OCI-LY1 (cell line): ENCODE data around the gene PARD3B.

Experiments used
- H2AFZ ChIP-seq: fragments of 200-600 bp; sonication (generic), shearing (Covaris generic); 2 replicates; pipeline ENCODE4 v1.6.0; 2014; ENCODE audit warnings: antibody characterized with exemption, mild to moderate bottlenecking, low read length
- H3F3A ChIP-seq: fragments of 200-600 bp; sonication (generic), shearing (Covaris generic); 2 replicates; pipeline ENCODE4 v1.6.0; 2014; ENCODE audit warnings: mild to moderate bottlenecking, antibody characterized with exemption, low read length, moderate library complexity; ENCODE audit not compliant: insufficient read depth
- H3K27ac ChIP-seq: fragments of 200-600 bp; sonication (generic); 2 replicates; pipeline ENCODE4 v1.5.1; 2014; ENCODE audit warnings: low read length, mixed run types, mild to moderate bottlenecking, low read depth; ENCODE audit not compliant: poor library complexity, severe bottlenecking
- H3K27me3 ChIP-seq: fragments of 200-600 bp; sonication (generic); 2 replicates; pipeline ENCODE4 v1.6.0; 2014; ENCODE audit warnings: antibody characterized with exemption, mild to moderate bottlenecking, low read length, moderate library complexity; ENCODE audit not compliant: insufficient read depth
- H3K36me3 ChIP-seq: fragments of 200-600 bp; sonication (generic); 2 replicates; pipeline ENCODE4 v1.6.1; 2014; ENCODE audit warnings: mild to moderate bottlenecking, antibody characterized with exemption, low read length, moderate library complexity, mixed read lengths; ENCODE audit not compliant: insufficient read depth
- H3K4me1 ChIP-seq: fragments of 200-600 bp; sonication (generic); 2 replicates; pipeline ENCODE4 v1.5.1; 2014; ENCODE audit warnings: mild to moderate bottlenecking, low read length, moderate library complexity; ENCODE audit not compliant: insufficient read depth, severe bottlenecking
- H3K4me2 ChIP-seq: fragments of 200-600 bp; sonication (generic), shearing (Covaris generic); 2 replicates; pipeline ENCODE4 v1.6.1; 2014; ENCODE audit warnings: low read length
- H3K4me3 ChIP-seq: fragments of 200-600 bp; sonication (generic); 2 replicates; pipeline ENCODE4 v1.5.1; 2014; ENCODE audit warnings: low read length, low read depth, mild to moderate bottlenecking, mixed read lengths; ENCODE audit not compliant: poor library complexity, severe bottlenecking
- H3K79me2 ChIP-seq: fragments of 200-600 bp; shearing (Covaris generic); 2 replicates; pipeline ENCODE4 v1.6.1; 2016; ENCODE audit warnings: mixed run types, low read length, mixed read lengths; ENCODE audit not compliant: insufficient read depth
- H3K9ac ChIP-seq: fragments of 200-600 bp; sonication (generic), shearing (Covaris generic); 2 replicates; pipeline ENCODE4 v1.6.1; 2014; ENCODE audit warnings: mild to moderate bottlenecking, low read length, mixed read lengths
- H3K9me2 ChIP-seq: fragments of 200-600 bp; sonication (generic), shearing (Covaris generic); 2 replicates; pipeline ENCODE4 v1.6.1; 2014; ENCODE audit warnings: low read depth, mild to moderate bottlenecking, low read length, mixed read lengths
- H3K9me3 ChIP-seq: fragments of 200-600 bp; shearing (Covaris generic); 2 replicates; pipeline ENCODE4 v1.6.1; 2014; ENCODE audit warnings: low read length, mixed read lengths
- H4K20me1 ChIP-seq: fragments of 200-600 bp; sonication (generic), shearing (Covaris generic); 2 replicates; pipeline ENCODE4 v1.6.0; 2016; ENCODE audit warnings: mild to moderate bottlenecking, low read length; ENCODE audit not compliant: insufficient read depth
- EZH2 ChIP-seq: fragments of 200-600 bp; sonication (generic), shearing (Covaris generic); IDR thresholded peaks from 2 replicates; pipeline ENCODE4 v1.8.0; 2017; ENCODE audit warnings: borderline replicate concordance, mixed run types, mild to moderate bottlenecking, antibody characterized with exemption, low read length, moderate library complexity, mixed read lengths
- TF ChIP-seq, protein P1 (sequence below): fragments of 200-600 bp; sonication (generic), shearing (Covaris generic); IDR thresholded peaks from 2 replicates; pipeline ENCODE4 v1.5.1; 2017; ENCODE audit warnings: mild to moderate bottlenecking, antibody characterized with exemption, low read length, moderate library complexity, mixed read lengths

Gene PARD3B

DNA sequence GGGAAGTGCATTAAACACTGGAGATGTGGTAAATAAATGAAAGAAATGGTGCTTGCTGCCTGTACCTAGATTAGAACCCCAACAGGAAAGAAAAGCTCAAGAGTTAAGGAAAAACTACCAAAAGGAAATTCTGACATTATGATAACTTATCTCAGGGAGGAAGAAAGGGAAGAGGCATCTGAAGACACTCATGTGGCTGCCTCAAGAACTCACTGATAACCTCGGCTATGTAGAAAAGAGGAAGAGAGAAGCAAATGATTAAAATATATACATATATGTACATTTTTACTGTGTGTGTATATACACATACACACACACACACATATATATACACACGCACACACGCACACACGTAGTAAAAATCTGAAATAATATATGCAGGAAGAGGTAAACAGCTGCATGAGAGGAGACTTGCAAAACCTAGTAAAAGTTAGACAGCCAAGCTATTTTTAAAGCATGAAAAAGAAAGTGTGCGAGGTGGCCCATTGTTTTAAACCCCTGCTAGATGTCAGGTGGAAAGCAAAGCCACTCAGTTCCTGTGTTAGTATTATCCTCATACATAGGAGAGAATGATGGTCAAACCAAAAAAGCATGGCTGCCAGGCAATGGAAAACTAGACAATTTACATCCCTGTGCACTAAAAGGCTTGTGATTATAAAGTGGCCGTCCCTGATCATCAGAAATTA lies 654.0 kb downstream of the PARD3B start:
- Histone ChIP-seq H3K9me2 (no peaks in the 10 kb centered on the region), H3K36me3 (no peaks in the 10 kb centered on the region), H3K9me3 (no peaks in the 10 kb centered on the region), H3K4me2 (no peak overlapping the region), H3K79me2 (no peaks in the 10 kb centered on the region), H3K27ac (no peak overlapping the region), H3F3A (no peaks in the 10 kb centered on the region), H3K27me3 (no peaks in the 10 kb centered on the region), H3K4me3 (no peak overlapping the region), H3K9ac (no peak overlapping the region), H4K20me1 (no peaks in the 10 kb centered on the region), H3K4me1 (no peaks in the 10 kb centered on the region), H2AFZ (no peak overlapping the region)
- TF ChIP-seq, protein P1, sequence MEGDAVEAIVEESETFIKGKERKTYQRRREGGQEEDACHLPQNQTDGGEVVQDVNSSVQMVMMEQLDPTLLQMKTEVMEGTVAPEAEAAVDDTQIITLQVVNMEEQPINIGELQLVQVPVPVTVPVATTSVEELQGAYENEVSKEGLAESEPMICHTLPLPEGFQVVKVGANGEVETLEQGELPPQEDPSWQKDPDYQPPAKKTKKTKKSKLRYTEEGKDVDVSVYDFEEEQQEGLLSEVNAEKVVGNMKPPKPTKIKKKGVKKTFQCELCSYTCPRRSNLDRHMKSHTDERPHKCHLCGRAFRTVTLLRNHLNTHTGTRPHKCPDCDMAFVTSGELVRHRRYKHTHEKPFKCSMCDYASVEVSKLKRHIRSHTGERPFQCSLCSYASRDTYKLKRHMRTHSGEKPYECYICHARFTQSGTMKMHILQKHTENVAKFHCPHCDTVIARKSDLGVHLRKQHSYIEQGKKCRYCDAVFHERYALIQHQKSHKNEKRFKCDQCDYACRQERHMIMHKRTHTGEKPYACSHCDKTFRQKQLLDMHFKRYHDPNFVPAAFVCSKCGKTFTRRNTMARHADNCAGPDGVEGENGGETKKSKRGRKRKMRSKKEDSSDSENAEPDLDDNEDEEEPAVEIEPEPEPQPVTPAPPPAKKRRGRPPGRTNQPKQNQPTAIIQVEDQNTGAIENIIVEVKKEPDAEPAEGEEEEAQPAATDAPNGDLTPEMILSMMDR: no peak
- no peak for TF ChIP-seq EZH2

DNA sequence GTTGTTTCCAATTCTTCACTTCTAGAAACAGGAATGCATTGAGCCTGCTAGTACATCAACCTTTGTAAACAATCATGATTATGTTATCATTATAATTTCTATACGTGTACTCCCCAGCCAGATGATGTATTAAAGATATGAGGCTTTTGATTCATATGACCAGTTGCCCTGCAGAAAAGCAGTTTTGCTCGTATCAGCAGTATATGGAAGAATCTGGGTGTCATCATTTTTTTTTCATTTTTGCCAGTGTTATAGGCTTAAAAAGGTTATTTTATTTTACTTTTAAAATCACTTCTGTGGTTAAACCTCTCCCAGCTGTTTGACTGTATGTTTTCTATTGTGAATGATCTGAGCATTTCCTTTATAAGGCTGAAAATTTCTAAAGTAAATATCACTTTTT lies 665.2 kb downstream of the PARD3B start:
- H3K4me1 ChIP-seq: no peaks in the 10 kb centered on the region
- H3K4me3 ChIP-seq: no peak overlapping the region
- no peaks in the 10 kb centered on the region for H3K9me3 ChIP-seq
- TF ChIP-seq EZH2: no peak
- TF ChIP-seq, protein P1: no peak
- H3F3A ChIP-seq: no peaks in the 10 kb centered on the region
- no peak overlapping the region for H3K27ac ChIP-seq
- no peak overlapping the region for H3K9ac ChIP-seq
- H3K4me2 ChIP-seq: no peak overlapping the region
- no peaks in the 10 kb centered on the region for H3K36me3 ChIP-seq
- H3K79me2 ChIP-seq: no peaks in the 10 kb centered on the region
- no peaks in the 10 kb centered on the region for H4K20me1 ChIP-seq
- no peaks in the 10 kb centered on the region for H3K27me3 ChIP-seq
- no peaks in the 10 kb centered on the region for H3K9me2 ChIP-seq
- H2AFZ ChIP-seq: no peak overlapping the region

DNA sequence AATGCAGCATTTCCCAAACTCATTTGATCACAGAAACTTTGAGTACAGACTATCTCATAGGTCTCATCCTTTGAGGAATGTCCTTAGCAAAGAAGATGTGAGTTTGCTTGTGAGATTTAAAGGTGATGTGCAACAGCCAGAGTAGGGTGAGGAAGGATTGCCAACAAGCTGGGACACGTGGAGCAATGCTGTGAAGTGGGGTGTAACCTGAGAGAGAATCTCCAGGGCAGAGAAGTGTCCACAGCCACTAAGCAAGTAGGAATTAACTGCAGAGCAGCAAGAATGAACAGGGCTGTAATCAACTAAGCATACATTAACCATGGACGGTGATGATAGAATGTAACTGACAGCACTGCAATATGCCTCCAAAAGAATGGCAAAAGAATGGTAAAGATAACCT lies 667.1 kb downstream of the PARD3B start:
- no peaks in the 10 kb centered on the region for H3K4me1 ChIP-seq
- H3K27ac ChIP-seq: no peak overlapping the region
- H3K9me3 ChIP-seq: no peaks in the 10 kb centered on the region
- H3F3A ChIP-seq: no peaks in the 10 kb centered on the region
- H3K27me3 ChIP-seq: no peaks in the 10 kb centered on the region
- no peak for TF ChIP-seq EZH2
- TF ChIP-seq, protein P1: no peak
- H3K9me2 ChIP-seq: no peaks in the 10 kb centered on the region
- H3K4me3 ChIP-seq: no peak overlapping the region
- no peaks in the 10 kb centered on the region for H3K79me2 ChIP-seq
- no peaks in the 10 kb centered on the region for H4K20me1 ChIP-seq
- no peak overlapping the region for H3K9ac ChIP-seq
- no peak overlapping the region for H3K4me2 ChIP-seq
- H2AFZ ChIP-seq: no peak overlapping the region
- H3K36me3 ChIP-seq: no peaks in the 10 kb centered on the region
